ENCODE data around the gene COPS8. TPM values are rescaled to one million over a fixed set of nuclear protein-coding genes. Genes with fewer than 3 reads are reported as not detected.

Gene COPS8
- total RNA-seq, 3 donors from 2014 or later = 88.8 to 205 (median 103) TPM

DNA sequence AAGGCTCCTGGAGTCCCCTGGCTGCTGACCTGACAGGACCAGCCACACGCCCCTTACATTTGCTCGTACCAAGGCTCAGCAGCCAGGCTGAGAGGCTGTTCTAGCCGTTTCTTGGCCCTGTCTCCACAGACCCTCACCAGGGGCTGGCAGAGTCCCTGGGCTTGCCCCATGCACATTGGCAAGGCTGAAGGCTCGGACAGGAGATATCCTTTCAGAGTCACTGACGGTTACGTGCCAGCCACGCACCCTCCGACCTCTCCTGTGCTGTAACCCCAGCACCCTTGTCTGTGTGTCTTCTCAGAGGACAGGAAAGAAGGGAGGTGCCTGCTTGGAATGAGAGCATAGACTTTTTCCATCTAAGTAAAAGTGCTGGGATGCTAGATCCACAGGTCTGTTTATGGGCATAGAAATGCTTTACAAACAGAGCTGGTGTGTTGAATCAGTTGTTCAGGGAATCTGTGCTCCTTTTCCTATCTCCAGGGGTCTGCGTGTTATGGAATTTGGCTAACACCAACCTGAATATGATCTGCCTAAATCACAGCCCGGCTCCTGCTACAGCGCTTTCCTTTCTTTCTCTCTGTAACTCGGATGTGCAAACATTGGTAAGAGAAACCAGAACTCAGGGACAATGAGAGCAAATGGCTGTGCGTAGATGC lies 41.0 kb downstream of the COPS8 start:
- Histone ChIP-seq H3K27me3 (no peaks in the 10 kb centered on the region), H3K4me1 (no peaks in the 10 kb centered on the region), H3K4me3 (no peak overlapping the region), H3K36me3 (no peaks in the 10 kb centered on the region), H3K9me3 (no peaks in the 10 kb centered on the region), H3K27ac (peak overlapping the region; percentile 50 to 80)
- no peak for TF ChIP-seq CTCF (IDR thresholded peaks at IDR 0.05)
- no peak for TF ChIP-seq POLR2A (IDR thresholded peaks at IDR 0.05)
- TF ChIP-seq POLR2AphosphoS5 (IDR thresholded peaks at IDR 0.05) = no peak
- DNase-seq (ENCODE audit: low spot score in 2 of 2) = no peak
- intact Hi-C loops (cut with DNase I; ENCODE audit: low total_unique reads) = no loop called here

- Histone ChIP-seq H3K27ac (peak overlapping the region; percentile 73 to 82), H3K4me1 (no peaks in the 10 kb centered on the region), H3K27me3 (no peaks in the 10 kb centered on the region), H3K36me3 (no peaks in the 10 kb centered on the region), H3K4me3 (peak overlapping the region in 1 of 3 donors; percentile 3), H3K9me3 (no peaks in the 10 kb centered on the region)
- intact Hi-C loops (cut with DNase I; ENCODE audit: low total_unique reads) = no loop called here
- TF ChIP-seq CTCF (IDR thresholded peaks at IDR 0.05) (no peak), POLR2AphosphoS5 (IDR thresholded peaks at IDR 0.05) (peak; percentile 73 to 98 (median 83))
- peak; percentile 81 to 82 for DNase-seq (ENCODE audit: low spot score in 2 of 2)
These were observed 42.5 kb downstream of the COPS8 start for GRCh38 chr2:237128026-237128703.

DNA sequence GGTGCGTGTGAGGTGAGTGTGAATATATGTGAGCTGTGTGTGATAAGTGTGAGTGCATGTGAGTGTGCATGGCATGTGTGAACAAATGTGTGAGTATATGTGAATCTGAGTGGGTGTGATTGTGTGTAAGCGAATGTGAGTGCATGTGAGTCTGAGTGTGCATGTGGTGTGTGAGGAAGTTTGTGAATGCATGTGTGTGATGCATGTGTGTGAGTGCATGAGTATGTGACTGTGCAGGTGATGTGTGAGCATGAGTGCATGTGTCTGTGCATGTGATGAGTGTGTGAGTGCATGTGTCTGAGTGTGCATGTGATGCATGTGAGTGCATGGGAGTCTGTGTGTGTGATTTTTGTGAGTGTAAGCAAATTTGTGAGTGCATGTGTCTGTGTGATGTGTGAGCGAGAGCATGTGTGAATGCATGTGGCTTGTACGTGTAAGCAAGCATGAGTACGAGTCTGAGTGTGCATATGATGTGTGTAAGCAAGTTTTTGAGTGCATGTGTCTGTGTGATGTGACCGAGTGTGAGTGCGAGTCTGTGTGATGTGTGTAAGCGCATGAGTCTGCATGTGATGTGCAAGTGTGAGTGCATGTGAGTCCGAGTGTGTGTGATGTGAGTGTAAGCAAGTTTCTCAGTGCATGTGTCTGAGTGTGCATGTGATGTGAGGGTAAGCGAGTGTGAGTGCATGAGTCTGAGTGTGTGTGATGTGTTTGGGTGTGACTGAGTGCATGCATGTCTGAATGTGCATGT lies 43.3 kb downstream of the COPS8 start:
- Histone ChIP-seq H3K27ac (peak overlapping the region; percentile 41 to 82), H3K4me1 (no peaks in the 10 kb centered on the region), H3K36me3 (no peaks in the 10 kb centered on the region), H3K4me3 (peak overlapping the region in 1 of 3 donors; percentile 3), H3K9me3 (no peaks in the 10 kb centered on the region), H3K27me3 (no peaks in the 10 kb centered on the region)
- intact Hi-C loops (cut with DNase I; ENCODE audit: low total_unique reads) = no loop called here
- no peak for DNase-seq (ENCODE audit: low spot score in 2 of 2)
- TF ChIP-seq CTCF (IDR thresholded peaks at IDR 0.05) = no peak

GRCh38 chr2:237129625-237130263 lies 44.1 kb downstream of the COPS8 start:
- no peaks in the 10 kb centered on the region for H3K36me3 ChIP-seq
- no peaks in the 10 kb centered on the region for H3K27me3 ChIP-seq
- intact Hi-C loops (cut with DNase I; ENCODE audit: low total_unique reads) = no loop called here
- DNase-seq (ENCODE audit: low spot score in 2 of 2) = no peak
- TF ChIP-seq CTCF (IDR thresholded peaks at IDR 0.05) = no peak
- no peak for TF ChIP-seq POLR2A (IDR thresholded peaks at IDR 0.05)
- TF ChIP-seq POLR2AphosphoS5 (IDR thresholded peaks at IDR 0.05) = no peak
- H3K4me3 ChIP-seq = no peak overlapping the region
- no peak overlapping the region for H3K27ac ChIP-seq
- no peaks in the 10 kb centered on the region for H3K9me3 ChIP-seq
- no peaks in the 10 kb centered on the region for H3K4me1 ChIP-seq

Measured in breast epithelium (tissue), 4 donors.